ENCODE measurements around the gene ZNF724.
"Not testable (repeated sequence)": the region's sequence is repeated elsewhere in the genome, so short reads cannot be mapped to it uniquely, and the experiment has no call there.

ZNF724 gene

DNA sequence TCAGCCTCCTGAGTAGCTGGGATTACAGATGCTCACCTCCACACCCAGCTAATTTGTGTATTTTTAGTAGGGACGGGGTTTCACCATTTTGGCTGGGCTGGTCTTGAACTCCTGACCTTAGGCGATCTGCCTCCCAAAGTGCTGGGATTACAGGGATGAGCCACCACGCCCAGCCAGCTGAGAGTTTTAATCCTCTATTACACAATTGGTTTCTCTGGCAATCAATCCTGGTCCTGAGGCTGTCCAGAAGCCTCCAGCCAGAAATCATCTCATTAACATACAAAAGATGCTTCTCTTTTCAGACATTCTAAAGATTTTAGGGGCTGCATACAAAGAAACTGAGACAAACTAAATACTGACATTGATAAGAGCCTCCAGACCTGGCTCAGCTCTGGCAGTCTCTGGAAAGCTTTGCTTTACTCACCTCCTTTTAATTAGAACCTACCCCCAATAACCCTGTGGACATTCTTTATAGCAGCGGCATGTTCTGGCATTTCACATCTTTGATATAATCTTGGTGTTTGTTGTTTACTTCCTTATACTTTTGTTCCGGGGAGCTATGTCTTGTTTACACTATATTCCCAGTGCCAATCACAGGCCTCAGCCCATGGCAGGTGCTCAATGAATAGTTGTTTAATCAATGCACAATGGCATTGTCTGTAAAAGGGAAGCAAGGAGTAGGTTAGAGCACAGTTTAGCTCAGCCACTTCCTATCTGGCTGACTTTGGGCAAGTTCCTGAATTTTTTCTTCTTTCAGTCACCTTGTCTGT lies 4.1 kb upstream of the ZNF724 start:
- H3K9me3 ChIP-seq (ENCODE audit: control insufficient read depth, insufficient read depth, low read length), result no peaks in the 10 kb centered on the region
- peaks cover 4% of the 10 kb centered on the region; the same call in 1 of the 2 replicates for H3K36me3 ChIP-seq (ENCODE audit: control insufficient read depth, insufficient read depth, low read length)
- no peaks in the 10 kb centered on the region for H3K4me1 ChIP-seq (ENCODE audit: control insufficient read depth, insufficient read depth, low read length)
- no peaks in the 10 kb centered on the region for H3K27me3 ChIP-seq (ENCODE audit: control insufficient read depth, insufficient read depth, low read length)
- WGBS (ENCODE audit: insufficient coverage, insufficient read length), result no CpG with 5 or more reads among the region's 5 CpGs
- DNase-seq (ENCODE audit: low read depth, low spot score), result no peak
- H3K27ac ChIP-seq (ENCODE audit: low read length), result no peak overlapping the region
- no peak overlapping the region for H3K4me3 ChIP-seq (ENCODE audit: low read length)

DNA sequence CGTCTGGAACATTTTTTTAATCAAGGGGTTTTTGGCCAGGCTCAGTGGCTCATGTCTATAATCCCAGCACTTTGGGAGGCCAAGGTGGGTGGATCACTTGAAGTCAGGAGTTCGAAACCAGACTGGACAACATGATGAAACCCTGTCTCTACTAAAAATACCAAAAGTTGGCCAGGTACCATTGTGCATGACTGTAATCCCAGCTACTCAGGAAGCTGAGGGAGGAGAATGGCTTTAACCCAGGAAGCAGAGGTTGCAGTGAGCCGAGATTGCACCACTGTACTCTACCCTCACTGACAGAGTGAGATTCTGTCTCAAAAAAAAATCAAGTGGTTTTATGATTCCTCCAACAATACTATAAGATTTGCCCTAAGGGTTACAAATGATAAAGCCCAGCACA lies 3.1 kb upstream of the ZNF724 start:
- not testable (repeated sequence) for H3K27ac ChIP-seq (ENCODE audit: low read length); H3K27me3 ChIP-seq (ENCODE audit: control insufficient read depth, insufficient read depth, low read length); H3K4me1 ChIP-seq (ENCODE audit: control insufficient read depth, insufficient read depth, low read length); H3K9me3 ChIP-seq (ENCODE audit: control insufficient read depth, insufficient read depth, low read length); H3K36me3 ChIP-seq (ENCODE audit: control insufficient read depth, insufficient read depth, low read length); H3K4me3 ChIP-seq (ENCODE audit: low read length); DNase-seq (ENCODE audit: low read depth, low spot score)
- no CpG with 5 or more reads among the region's 3 CpGs for WGBS (ENCODE audit: insufficient coverage, insufficient read length)

DNA sequence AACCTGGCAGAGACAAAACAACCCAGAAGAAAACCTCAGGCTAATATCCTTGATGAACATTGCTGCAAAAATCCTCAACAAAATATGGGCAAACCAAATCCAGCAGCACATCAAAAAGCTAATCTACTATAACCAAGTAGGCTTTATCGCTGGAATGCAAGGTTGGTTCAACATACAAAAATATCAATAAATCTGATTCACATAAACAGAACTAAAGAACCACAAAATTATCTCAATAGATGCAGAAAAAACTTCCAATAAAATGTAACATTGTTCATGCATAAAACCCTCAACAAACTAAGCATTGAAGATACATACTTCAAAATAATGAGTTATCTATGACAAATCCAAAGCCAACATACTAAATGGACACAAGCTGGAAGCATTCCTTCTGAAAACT lies 8.8 kb downstream of the ZNF724 start:
- H3K4me3 ChIP-seq (ENCODE audit: low read length), result no peak overlapping the region
- H3K9me3 ChIP-seq (ENCODE audit: control insufficient read depth, insufficient read depth, low read length), result no peaks in the 10 kb centered on the region
- no peaks in the 10 kb centered on the region for H3K27me3 ChIP-seq (ENCODE audit: control insufficient read depth, insufficient read depth, low read length)
- DNase-seq (ENCODE audit: low read depth, low spot score), result no peak
- no CpG with 5 or more reads among the region's 1 CpG for WGBS (ENCODE audit: insufficient coverage, insufficient read length)
- no peaks in the 10 kb centered on the region for H3K4me1 ChIP-seq (ENCODE audit: control insufficient read depth, insufficient read depth, low read length)
- H3K27ac ChIP-seq (ENCODE audit: low read length), result no peak overlapping the region
- H3K36me3 ChIP-seq (ENCODE audit: control insufficient read depth, insufficient read depth, low read length), result peaks cover 5% of the 10 kb centered on the region; the same call in 1 of the 2 replicates

DNA sequence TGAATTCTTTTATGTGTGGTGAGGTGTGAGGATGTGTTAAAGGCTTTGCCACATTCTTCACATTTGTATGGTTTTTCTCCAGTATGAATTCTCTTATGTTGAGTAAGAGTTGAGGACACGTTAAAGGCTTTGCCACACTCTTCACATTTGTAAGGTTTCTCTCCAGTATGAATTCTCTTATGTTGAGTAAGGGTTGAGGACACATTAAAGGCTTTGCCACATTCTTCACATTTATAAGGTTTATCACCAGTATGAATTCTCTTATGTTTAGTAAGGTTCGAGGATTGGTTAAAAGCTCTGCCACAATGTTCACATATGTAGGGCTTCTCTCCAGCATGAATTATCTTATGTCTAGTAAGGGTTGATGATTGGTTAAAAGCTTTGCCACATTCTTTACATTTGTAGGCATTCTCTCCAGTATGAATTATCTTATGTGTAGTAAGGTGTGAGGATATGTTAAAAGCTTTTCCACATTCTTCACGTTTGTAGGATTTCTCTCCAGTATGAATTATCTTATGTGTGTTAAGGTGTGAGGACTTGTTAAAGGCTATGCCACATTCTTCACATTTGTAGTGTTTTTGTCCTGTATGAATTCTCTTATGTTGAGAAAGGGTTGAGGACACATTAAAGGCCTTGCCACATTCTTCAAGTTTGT lies 27.1 kb downstream of the ZNF724 start:
- DNase-seq (ENCODE audit: low read depth, low spot score), result no peak
- Histone ChIP-seq H3K4me3 (ENCODE audit: low read length) (no peak overlapping the region), H3K9me3 (ENCODE audit: control insufficient read depth, insufficient read depth, low read length) (peaks cover 6% of the 10 kb centered on the region), H3K27me3 (ENCODE audit: control insufficient read depth, insufficient read depth, low read length) (no peaks in the 10 kb centered on the region), H3K4me1 (ENCODE audit: control insufficient read depth, insufficient read depth, low read length) (no peaks in the 10 kb centered on the region), H3K36me3 (ENCODE audit: control insufficient read depth, insufficient read depth, low read length) (peaks cover 25% of the 10 kb centered on the region), H3K27ac (ENCODE audit: low read length) (no peak overlapping the region)
- WGBS (ENCODE audit: insufficient coverage, insufficient read length), result no CpG with 5 or more reads among the region's 3 CpGs

DNA sequence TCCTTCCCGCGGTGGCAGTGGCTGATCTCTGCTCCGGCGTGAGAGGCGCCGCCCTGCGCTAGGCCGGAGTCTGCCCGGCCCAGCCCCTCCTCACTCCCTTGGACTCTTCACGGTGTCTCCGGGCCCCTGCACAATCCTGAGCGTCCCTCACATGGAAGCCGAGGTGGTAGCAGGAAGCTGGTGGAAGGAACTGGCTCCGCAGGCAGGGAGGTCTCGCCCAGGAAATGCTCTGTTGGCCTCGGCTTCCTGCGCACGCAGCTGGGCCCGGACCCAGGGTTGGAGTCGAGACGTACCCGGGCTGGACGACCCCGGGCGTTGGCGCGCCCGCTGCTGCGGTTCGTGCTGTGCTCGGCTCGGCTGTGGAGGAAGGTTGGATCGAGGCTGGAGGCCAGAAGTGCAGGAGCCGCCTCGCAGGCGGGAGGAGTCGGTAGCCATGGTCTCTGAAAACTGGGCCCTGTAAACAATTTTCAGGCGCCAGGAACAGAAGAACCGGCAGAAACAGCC lies 46.3 kb downstream of the ZNF724 start:
- no CpG with 5 or more reads among the region's 39 CpGs for WGBS (ENCODE audit: insufficient coverage, insufficient read length)
- H3K36me3 ChIP-seq (ENCODE audit: control insufficient read depth, insufficient read depth, low read length), result no peaks in the 10 kb centered on the region
- no peaks in the 10 kb centered on the region for H3K27me3 ChIP-seq (ENCODE audit: control insufficient read depth, insufficient read depth, low read length)
- no peak for DNase-seq (ENCODE audit: low read depth, low spot score)
- no peaks in the 10 kb centered on the region for H3K9me3 ChIP-seq (ENCODE audit: control insufficient read depth, insufficient read depth, low read length)
- peak overlapping the region; percentile 1; the same call in 1 of the 2 replicates for H3K4me3 ChIP-seq (ENCODE audit: low read length)
- no peak overlapping the region for H3K27ac ChIP-seq (ENCODE audit: low read length)
- H3K4me1 ChIP-seq (ENCODE audit: control insufficient read depth, insufficient read depth, low read length), result no peaks in the 10 kb centered on the region; the same call in 1 of the 2 replicates

DNA sequence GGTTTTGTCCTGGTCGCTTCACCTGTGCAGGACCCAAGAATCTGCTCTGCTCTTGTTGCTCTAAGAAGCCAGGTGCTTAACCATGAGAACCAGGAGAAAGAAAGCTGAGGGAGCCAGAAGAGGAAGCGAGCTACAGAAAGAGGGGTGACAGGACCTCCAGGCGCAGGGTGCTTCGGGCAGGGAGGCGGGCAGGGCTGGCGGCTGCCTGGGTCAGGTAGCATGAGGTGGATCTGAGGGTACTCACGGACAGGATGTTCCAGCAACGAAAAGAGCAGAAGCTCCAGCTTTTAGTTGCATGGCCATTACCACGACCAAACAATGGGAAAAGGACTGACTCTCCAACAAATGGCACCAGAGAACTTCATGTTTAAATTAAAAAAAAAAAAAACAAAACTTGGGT lies 59.9 kb downstream of the ZNF724 start:
- Histone ChIP-seq H3K4me3 (ENCODE audit: low read length) (no peak overlapping the region), H3K27me3 (ENCODE audit: control insufficient read depth, insufficient read depth, low read length) (no peaks in the 10 kb centered on the region)
- WGBS (ENCODE audit: insufficient coverage, insufficient read length), result no CpG with 5 or more reads among the region's 9 CpGs

DNA sequence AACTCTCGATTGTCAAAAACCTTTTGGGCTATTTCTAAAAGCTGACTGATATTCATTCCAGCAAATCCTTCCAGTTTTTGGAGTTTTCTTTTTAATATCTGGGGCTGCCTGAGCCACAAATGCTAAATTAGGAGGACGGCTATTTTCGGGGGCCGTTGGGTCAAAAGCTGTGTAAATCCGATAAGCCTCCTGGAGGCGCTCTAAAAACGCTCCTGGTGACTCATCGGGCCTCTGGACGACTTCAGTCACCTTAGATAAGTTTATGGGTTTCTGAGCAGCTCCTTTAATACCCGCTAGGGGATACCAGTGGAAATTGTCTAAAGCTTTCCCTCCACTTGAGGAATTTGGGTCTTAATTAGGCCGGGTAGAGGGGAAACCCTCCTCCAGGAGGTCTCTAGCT lies 66.9 kb downstream of the ZNF724 start:
- no peaks in the 10 kb centered on the region for H3K36me3 ChIP-seq (ENCODE audit: control insufficient read depth, insufficient read depth, low read length)
- no peak for DNase-seq (ENCODE audit: low read depth, low spot score)
- no peaks in the 10 kb centered on the region; the same call in 1 of the 2 replicates for H3K9me3 ChIP-seq (ENCODE audit: control insufficient read depth, insufficient read depth, low read length)
- no CpG with 5 or more reads among the region's 11 CpGs for WGBS (ENCODE audit: insufficient coverage, insufficient read length)
- H3K27ac ChIP-seq (ENCODE audit: low read length), result no peak overlapping the region
- H3K27me3 ChIP-seq (ENCODE audit: control insufficient read depth, insufficient read depth, low read length), result no peaks in the 10 kb centered on the region
- H3K4me3 ChIP-seq (ENCODE audit: low read length), result no peak overlapping the region
- no peaks in the 10 kb centered on the region; the same call in 1 of the 2 replicates for H3K4me1 ChIP-seq (ENCODE audit: control insufficient read depth, insufficient read depth, low read length)

More for the DNA sequence above, 59.9 kb downstream of the ZNF724 start:
- DNase-seq (ENCODE audit: low read depth, low spot score), result no peak
- H3K36me3 ChIP-seq (ENCODE audit: control insufficient read depth, insufficient read depth, low read length), result no peaks in the 10 kb centered on the region
- H3K9me3 ChIP-seq (ENCODE audit: control insufficient read depth, insufficient read depth, low read length), result no peaks in the 10 kb centered on the region; the same call in 1 of the 2 replicates
- no peak overlapping the region for H3K27ac ChIP-seq (ENCODE audit: low read length)
- H3K4me1 ChIP-seq (ENCODE audit: control insufficient read depth, insufficient read depth, low read length), result no peaks in the 10 kb centered on the region

All from iPS DF 6.9 (cell line).